ENCODE data around the gene PGLYRP1. TPM values are rescaled to one million over a fixed set of nuclear protein-coding genes. Genes with fewer than 3 reads are reported as not detected.

The PGLYRP1 gene
- total RNA-seq, 2 donors from 2014 or later: not detected

- intact Hi-C loops (cut with DNase I): no loop called here
- no peak for DNase-seq (ENCODE audit: low spot score)
These were observed 44.7 kb downstream of the PGLYRP1 start for GRCh38 chr19:45978156-45978555.

GRCh38 chr19:45976178-45976577, 46.7 kb downstream of the PGLYRP1 start:
- intact Hi-C loops (cut with DNase I): no loop called here
- no peak for DNase-seq (ENCODE audit: low spot score)

GRCh38 chr19:45975306-45976070, 47.4 kb downstream of the PGLYRP1 start:
- DNase-seq (ENCODE audit: low spot score): no peak

GRCh38 chr19:45973553-45974338, 49.1 kb downstream of the PGLYRP1 start, which contains the start of gene NOVA2:
Gene NOVA2, minus strand, starts transcription at chr19:45973865. Its CDS starts 514 bp downstream, at chr19:45973351.
- DNase-seq (ENCODE audit: low spot score): peak; percentile 91
- intact Hi-C loops (cut with DNase I): no loop called here

More at GRCh38 chr19:45975306-45976070, 47.4 kb downstream of the PGLYRP1 start:
- intact Hi-C loops (cut with DNase I): no loop called here

- no peak for DNase-seq (ENCODE audit: low spot score)
- intact Hi-C loops (cut with DNase I): no loop called here
These were observed 49.8 kb downstream of the PGLYRP1 start for GRCh38 chr19:45972947-45973540.

- DNase-seq (ENCODE audit: low spot score): no peak
- intact Hi-C loops (cut with DNase I): no loop called here
These were observed 50.5 kb downstream of the PGLYRP1 start for GRCh38 chr19:45972081-45972946.

GRCh38 chr19:45971260-45971902, 51.5 kb downstream of the PGLYRP1 start:
- DNase-seq (ENCODE audit: low spot score): no peak
- intact Hi-C loops (cut with DNase I): no loop called here

GRCh38 chr19:45969676-45970075, 53.2 kb downstream of the PGLYRP1 start:
- intact Hi-C loops (cut with DNase I): no loop called here
- DNase-seq (ENCODE audit: low spot score): no peak

Small RNA genes lying within 50 kb of the gene (microRNA-seq; reads per million reads assigned to microRNA genes)
- gene MIR769 (ENCODE audit: borderline microRNAs expressed in 2 of 2): 77.1 to 78.8 reads per million in 2 donors

Other genes with a start within 250 kb of the PGLYRP1 start
- 100 to 1,000 TPM; 218 to 281 TPM for gene DMPK, start 240.6 kb downstream of the PGLYRP1 start, total RNA-seq
- gene DMWD, start 230.2 kb downstream of the PGLYRP1 start, total RNA-seq: 10 to 100 TPM; 50.9 to 61.1 TPM
- gene RSPH6A, start 207.7 kb downstream of the PGLYRP1 start, total RNA-seq: not detected
- gene SYMPK, start 159.9 kb downstream of the PGLYRP1 start, total RNA-seq: 10 to 100 TPM; 41.2 to 44.6 TPM
- gene FOXA3, start 158.7 kb downstream of the PGLYRP1 start, total RNA-seq: not detected
- gene IRF2BP1, start 136.9 kb downstream of the PGLYRP1 start, total RNA-seq: 10 to 100 TPM; 14.3 to 14.5 TPM
- gene MYPOP, start 120.4 kb downstream of the PGLYRP1 start, total RNA-seq: 1 to 10 TPM; 4.3 to 6.1 TPM
- gene NANOS2, start 108.3 kb downstream of the PGLYRP1 start, total RNA-seq: not detected
- gene NOVA2, start 49.2 kb downstream of the PGLYRP1 start, total RNA-seq: 1 to 10 TPM; 7.9 to 8.0 TPM
- 10 to 100 TPM in 1 of 2 donors, 1 to 10 TPM in 1; 10.0 to 12.9 TPM for gene CCDC61, start 27.6 kb downstream of the PGLYRP1 start, total RNA-seq
- gene IGFL4, start 17.9 kb upstream of the PGLYRP1 start, total RNA-seq: not detected
- gene IGFL3, start 101.6 kb upstream of the PGLYRP1 start, total RNA-seq: not detected
- gene IGFL2, start 125.2 kb upstream of the PGLYRP1 start, total RNA-seq: under 1 TPM in 1 of 2 donors, not detected in 1; 0.38 TPM
- gene IGFL1, start 206.7 kb upstream of the PGLYRP1 start, total RNA-seq: not detected